ENCODE results near the gene GSK3A.

Gene GSK3A

GRCh38 chr19:42242512-42243409 is at the start of gene GSK3A:
TSS of gene GSK3A (minus strand) at chr19:42242602. CDS start at chr19:42242465, 137 bp downstream.
- DNase-seq: peak; percentile 99

- DNase-seq: no peak
Measured at GRCh38 chr19:42291435-42291810, 49.0 kb upstream of the GSK3A start.

DNA sequence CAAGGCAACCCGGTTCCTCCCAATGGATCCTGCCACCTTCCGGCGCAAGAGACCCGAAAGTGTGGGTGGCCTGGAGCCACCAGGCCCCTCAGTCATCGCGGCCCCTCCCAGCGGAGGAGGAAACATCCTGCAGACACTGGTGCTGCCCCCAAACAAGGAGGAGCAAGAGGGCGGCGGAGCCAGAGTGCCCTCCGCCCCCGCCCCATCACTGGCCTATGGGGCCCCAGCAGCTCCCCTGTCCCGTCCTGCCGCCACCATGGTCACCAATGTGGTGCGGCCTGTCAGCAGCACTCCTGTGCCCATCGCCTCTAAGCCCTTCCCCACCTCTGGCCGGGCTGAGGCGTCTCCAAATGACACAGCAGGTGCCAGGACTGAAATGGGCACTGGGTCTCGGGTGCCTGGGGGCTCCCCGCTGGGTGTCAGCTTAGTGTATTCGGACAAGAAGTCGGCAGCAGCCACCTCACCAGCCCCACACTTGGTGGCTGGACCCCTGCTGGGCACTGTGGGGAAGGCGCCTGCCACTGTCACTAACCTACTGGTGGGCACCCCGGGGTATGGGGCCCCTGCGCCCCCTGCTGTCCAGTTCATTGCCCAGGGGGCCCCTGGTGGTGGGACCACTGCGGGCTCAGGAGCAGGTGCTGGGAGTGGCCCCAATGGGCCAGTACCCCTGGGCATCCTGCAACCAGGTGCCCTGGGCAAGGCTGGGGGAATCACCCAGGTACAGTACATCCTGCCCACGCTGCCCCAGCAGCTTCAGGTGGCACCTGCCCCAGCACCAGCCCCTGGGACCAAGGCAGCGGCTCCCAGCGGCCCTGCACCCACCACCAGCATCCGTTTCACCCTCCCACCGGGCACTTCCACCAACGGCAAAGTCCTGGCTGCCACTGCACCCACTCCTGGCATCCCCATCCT is 48.4 kb upstream of the GSK3A start:
- DNase-seq: no peak

DNA sequence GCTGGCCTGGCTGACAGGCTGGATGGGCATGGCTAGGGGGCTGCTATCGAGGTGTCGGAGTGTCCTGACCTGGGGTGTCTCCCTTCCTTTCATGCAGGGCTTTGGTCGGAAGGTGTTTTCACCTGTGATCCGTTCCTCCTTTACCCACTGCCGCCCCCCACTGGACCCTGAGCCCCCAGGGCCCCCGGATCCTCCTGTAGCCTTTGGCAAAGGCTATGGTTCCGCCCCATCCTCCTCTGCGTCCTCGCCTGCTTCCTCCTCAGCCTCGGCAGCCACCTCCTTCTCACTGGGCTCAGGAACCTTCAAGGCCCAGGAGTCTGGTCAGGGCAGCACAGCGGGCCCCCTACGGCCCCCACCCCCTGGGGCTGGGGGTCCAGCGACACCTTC is 47.7 kb upstream of the GSK3A start:
- no peak for DNase-seq

GRCh38 chr19:42289556-42290041 is 47.2 kb upstream of the GSK3A start:
- DNase-seq: no peak

DNA sequence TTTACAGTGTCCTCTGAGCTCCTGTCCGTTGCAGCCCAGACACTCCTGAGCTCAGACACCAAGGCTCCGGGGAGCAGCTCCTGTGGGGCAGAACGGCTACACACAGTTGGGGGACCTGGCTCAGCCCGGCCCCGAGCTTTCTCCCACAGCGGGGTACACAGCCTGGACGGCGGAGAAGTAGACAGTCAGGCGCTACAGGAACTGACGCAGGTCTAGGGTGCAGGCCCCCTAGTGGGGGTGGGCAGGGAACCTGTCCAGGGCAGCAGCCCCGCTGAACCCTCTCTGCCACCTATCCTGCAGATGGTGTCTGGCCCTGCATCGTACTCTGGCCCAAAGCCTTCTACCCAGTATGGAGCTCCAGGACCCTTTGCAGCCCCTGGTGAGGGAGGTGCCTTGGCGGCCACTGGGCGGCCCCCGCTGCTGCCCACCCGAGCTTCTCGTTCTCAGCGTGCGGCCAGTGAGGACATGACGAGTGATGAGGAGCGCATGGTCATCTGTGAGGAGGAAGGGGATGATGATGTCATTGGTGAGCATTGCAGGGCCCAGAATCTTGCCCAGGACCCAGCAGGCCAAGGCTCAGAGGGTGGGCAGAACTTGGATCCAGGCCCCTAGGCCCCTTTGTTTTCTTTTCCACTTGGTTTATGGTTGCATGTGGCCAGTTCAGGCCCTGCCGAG is 46.6 kb upstream of the GSK3A start:
- DNase-seq: peak; percentile 16

DNA sequence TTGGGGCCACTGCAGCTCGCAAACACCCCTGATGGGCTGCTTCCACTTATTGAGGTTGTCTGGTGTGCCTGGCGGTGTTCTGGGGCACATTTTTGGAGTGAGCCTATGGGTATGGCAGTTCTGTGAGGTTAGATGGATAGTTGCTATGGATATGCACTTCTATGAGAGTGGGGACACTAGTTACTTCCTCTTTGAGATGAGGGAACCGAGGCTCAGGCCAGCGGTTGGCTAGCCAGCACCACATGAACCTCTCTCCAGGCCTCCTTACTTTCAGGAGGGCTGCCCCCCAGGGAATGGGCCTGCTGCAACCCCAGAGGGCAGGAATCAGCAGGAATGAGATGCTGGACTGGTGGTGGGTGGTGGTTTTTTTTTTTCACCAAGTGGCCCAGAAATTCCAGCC is 46.0 kb upstream of the GSK3A start:
- no peak for DNase-seq

GRCh38 chr19:42287827-42288107 is 45.4 kb upstream of the GSK3A start:
- DNase-seq: no peak

DNA sequence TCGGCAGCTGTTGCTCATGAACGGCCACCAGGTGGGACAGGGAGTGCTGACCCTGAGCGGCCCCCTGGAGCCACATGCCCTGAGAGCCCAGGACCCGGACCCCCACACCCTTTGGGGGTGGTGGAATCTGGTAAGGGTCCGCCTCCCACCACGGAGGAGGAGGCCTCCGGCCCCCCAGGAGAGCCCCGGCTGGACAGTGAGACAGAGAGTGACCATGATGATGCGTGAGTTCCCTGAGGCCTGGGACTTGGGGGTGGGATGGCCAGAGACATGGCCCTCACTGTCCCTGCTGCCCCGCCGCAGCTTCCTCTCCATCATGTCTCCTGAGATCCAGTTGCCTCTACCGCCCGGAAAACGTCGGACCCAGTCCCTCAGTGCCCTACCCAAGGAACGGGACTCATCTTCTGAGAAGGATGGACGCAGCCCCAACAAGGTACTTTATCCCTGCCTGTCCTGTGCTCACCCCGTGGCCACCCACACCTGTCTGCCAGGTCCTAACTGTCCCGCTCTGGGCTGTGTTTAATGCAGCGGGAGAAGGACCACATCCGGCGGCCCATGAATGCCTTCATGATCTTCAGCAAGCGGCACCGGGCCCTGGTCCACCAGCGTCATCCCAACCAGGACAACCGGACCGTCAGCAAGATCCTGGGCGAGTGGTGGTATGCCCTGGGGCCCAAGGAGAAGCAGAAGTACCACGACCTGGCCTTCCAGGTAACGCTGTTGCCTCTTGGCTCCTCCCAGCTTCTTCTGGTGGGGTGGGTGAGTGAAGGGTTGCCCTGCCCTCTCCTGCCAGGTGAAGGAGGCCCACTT is 44.8 kb upstream of the GSK3A start:
- DNase-seq: no peak

GRCh38 chr19:42286349-42287016 is 44.1 kb upstream of the GSK3A start:
- DNase-seq: peak; percentile 65

DNA sequence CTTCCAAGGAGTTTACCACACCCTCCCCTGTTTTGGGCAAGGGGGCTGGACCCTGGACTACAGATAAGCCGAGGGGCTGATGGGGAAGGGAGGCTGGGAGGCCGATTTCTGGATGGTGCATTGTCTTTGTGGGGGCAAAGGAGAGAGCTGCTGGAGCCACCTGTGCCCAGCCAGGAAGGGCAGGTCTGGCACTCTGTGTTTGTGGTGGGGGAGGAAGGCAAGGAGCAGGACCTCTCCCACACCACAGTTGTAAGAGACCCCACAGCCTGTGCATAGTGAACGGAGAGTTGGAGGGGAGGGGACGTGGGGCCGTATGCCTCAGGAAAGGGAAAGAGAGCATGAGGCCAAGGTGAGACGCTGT is 43.6 kb upstream of the GSK3A start:
- no peak for DNase-seq

- DNase-seq: no peak
Measured at GRCh38 chr19:42285541-42285941, 43.1 kb upstream of the GSK3A start.

- no peak for DNase-seq
Measured at GRCh38 chr19:42284591-42285341, 42.4 kb upstream of the GSK3A start.

DNA sequence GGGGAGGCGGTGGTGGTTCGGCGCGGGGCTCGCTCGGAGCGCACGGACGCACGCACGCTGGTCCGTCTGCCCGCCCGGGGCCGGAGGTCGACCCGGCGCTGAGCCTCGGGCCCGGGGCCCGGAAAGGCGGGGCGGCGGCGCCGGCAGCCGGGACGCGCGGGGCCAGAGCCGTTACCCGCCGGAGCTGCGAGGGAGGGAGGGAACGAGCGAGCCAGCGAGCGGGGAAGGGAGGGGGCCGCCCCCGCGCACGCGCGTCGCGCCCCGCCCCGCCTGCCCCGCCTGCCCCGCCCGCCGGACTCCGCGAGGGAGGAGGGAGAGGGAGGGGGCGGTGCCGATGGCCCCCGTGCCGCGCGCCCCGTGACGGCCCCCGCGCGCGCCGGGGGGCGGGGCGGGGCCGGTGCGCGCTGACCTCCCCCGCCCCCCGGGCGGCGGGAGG is 41.7 kb upstream of the GSK3A start:
- DNase-seq: peak; percentile 89

DNA sequence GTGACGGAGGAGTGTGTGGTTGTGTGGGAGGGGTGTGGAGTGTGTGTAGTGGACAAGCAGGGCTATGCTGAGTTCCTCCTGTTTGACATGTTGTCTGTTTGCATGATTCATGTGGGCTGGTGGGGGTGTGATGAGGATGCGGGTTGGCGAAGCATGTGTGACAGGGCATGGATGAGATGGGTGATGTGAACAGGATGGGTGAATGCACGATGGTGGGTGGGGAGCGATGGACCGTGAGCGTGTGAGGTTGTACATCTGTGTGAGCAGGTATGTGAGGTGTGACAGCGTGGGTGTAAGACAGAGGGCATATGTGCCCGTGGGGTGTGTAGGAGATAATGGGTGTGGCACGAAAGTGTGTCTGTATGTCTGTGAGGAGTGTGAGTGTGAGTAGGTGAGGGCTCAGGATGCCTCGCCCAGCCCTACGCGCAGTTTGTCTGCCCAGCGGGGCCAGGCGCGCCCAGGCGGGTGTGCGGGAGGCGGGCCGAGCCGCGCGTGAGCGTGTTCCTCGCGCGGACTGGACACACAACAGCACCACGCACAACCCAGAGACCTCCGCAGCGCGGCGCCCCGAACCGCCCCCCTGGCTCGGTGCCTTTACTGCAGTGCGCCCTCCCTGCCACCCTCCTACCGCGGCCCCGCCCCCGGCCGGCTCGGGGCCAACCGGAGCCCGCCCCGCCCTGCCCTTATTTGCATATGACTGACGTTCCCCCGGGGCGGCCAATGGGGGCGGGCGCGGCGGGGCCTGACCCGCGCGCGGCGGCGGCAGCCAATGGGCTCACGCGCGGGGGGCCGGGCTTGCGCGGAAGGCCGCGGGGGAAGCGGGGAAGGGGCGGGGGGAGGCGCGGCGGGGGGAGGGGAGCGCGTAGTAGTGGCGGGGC is 41.0 kb upstream of the GSK3A start:
- peak; percentile 98 for DNase-seq

GRCh38 chr19:42282819-42283187 is 40.4 kb upstream of the GSK3A start:
- DNase-seq: no peak

GRCh38 chr19:42281827-42282762 is 39.7 kb upstream of the GSK3A start:
- no peak for DNase-seq

GRCh38 chr19:42281146-42281826 is 38.9 kb upstream of the GSK3A start:
- peak; percentile 81 for DNase-seq

All from right hindlimb (tissue), 1 donor.